HFFc6 (cell line): Measurements from ENCODE around the gene THOC5. TPM values are rescaled to one million over a fixed set of nuclear protein-coding genes. Genes with fewer than 3 reads are reported as not detected.

Experiments
- DNase-seq: peaks from one replicate; pipeline ENCODE4 v3.0.0-alpha.2; 2018
- H3K27ac Mint-ChIP-seq: 2 replicates; pipeline ENCODE4 v1.8.0; 2020; ENCODE audit warnings: mild to moderate bottlenecking, mixed read lengths
- H3K27me3 Mint-ChIP-seq: 2 replicates; pipeline ENCODE4 v1.8.0; 2021; ENCODE audit warnings: mild to moderate bottlenecking, moderate library complexity, mixed read lengths; ENCODE audit not compliant: insufficient read depth
- H3K36me3 Mint-ChIP-seq: 2 replicates; pipeline ENCODE4 v1.8.0; 2021; ENCODE audit warnings: low read depth, mixed read lengths
- H3K4me1 Mint-ChIP-seq: 2 replicates; pipeline ENCODE4 v1.8.0; 2020; ENCODE audit warnings: low read depth, mixed read lengths
- H3K4me3 Mint-ChIP-seq: 2 replicates; pipeline ENCODE4 v1.8.0; 2020; ENCODE audit warnings: mild to moderate bottlenecking, moderate library complexity, mixed read lengths
- H3K9me3 Mint-ChIP-seq: 2 replicates; pipeline ENCODE4 v1.8.0; 2020; ENCODE audit warnings: mild to moderate bottlenecking, mixed read lengths
- CTCF ChIP-seq: fragments of 200-600 bp; sonication (generic); IDR thresholded peaks from 2 replicates; pipeline ENCODE4 v1.5.0; 2021; ENCODE audit warnings: antibody characterized with exemption, mild to moderate bottlenecking
- total RNA-seq, 6 experiments: library from RNA; stranded (reverse); fragmentation: NEBNext Ultra II Directional; extraction: Animal tissue kit (Norgen Biotek cat#: 25700); gene quantifications; 2 replicates in 1 of 6; 3 replicates in 5 of 6; pipeline ENCODE4 v1.2.3, GENCODE V29; 2021

The THOC5 gene
- total RNA-seq, 6 experiments from 2014 or later = 50.9 to 55.4 (median 53.0) TPM

- peak; percentile 17 for DNase-seq
- no peak for TF ChIP-seq CTCF
- no peak overlapping the region for H3K27ac Mint-ChIP-seq
- peaks cover under 1% of the 10 kb centered on the region; the same call in 1 of the 2 replicates for H3K4me1 Mint-ChIP-seq
- H3K36me3 Mint-ChIP-seq = no peaks in the 10 kb centered on the region
- peaks cover 4% of the 10 kb centered on the region; the same call in 1 of the 2 replicates for H3K9me3 Mint-ChIP-seq
- peaks cover 40% of the 10 kb centered on the region for H3K27me3 Mint-ChIP-seq
- H3K4me3 Mint-ChIP-seq = no peak overlapping the region
These were observed 77.4 kb downstream of the THOC5 start for GRCh38 chr22:29476116-29476515.

- Mint-ChIP-seq H3K4me1 (no peaks in the 10 kb centered on the region), H3K27me3 (peaks cover 42% of the 10 kb centered on the region), H3K27ac (no peak overlapping the region), H3K9me3 (peaks cover 4% of the 10 kb centered on the region; the same call in 1 of the 2 replicates), H3K4me3 (no peak overlapping the region), H3K36me3 (no peaks in the 10 kb centered on the region)
- no peak for DNase-seq
- TF ChIP-seq CTCF = no peak
These were observed 78.0 kb downstream of the THOC5 start for GRCh38 chr22:29475550-29475949.

GRCh38 chr22:29473001-29473400 is 80.6 kb downstream of the THOC5 start:
- Mint-ChIP-seq H3K4me3 (no peak overlapping the region), H3K27ac (no peak overlapping the region), H3K9me3 (no peaks in the 10 kb centered on the region), H3K36me3 (no peaks in the 10 kb centered on the region), H3K4me1 (no peaks in the 10 kb centered on the region), H3K27me3 (peaks cover 39% of the 10 kb centered on the region)
- DNase-seq = no peak
- no peak for TF ChIP-seq CTCF

- Mint-ChIP-seq H3K36me3 (no peaks in the 10 kb centered on the region), H3K9me3 (no peaks in the 10 kb centered on the region), H3K27me3 (peaks cover 35% of the 10 kb centered on the region), H3K27ac (no peak overlapping the region), H3K4me1 (no peaks in the 10 kb centered on the region), H3K4me3 (no peak overlapping the region)
- DNase-seq = no peak
- TF ChIP-seq CTCF = peak; percentile 82
These were observed 83.2 kb downstream of the THOC5 start for GRCh38 chr22:29470159-29470855.

DNA sequence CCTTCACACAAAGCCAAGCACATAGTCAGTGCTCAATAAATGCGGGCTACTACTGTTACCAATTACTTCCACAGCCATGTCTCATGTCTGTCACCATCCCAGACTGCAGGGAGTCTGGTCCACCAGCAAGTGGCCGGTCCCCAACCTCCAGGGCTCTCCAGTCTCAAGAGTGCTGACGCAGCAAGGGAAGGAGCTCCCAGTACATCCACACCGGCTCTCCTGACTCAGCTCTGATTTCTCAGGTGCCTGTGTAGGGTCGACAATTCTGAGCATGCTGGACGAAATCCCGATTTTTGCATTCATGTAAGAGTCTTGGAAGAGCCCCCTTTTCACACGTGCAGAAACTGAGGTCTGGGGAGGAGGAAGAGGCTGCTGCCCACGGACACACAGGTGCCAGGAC is 83.8 kb downstream of the THOC5 start:
- Mint-ChIP-seq H3K4me1 (no peaks in the 10 kb centered on the region), H3K9me3 (no peaks in the 10 kb centered on the region), H3K36me3 (no peaks in the 10 kb centered on the region), H3K27me3 (peaks cover 35% of the 10 kb centered on the region), H3K4me3 (no peak overlapping the region), H3K27ac (no peak overlapping the region)
- TF ChIP-seq CTCF = no peak
- DNase-seq = no peak
